Fibroblast of pulmonary artery (primary cell): ENCODE results near the gene STN1.
"Not testable (repeated sequence)": the region's sequence is repeated elsewhere in the genome, so short reads cannot be mapped to it uniquely, and the experiment has no call there.

Experiments
- DNase-seq: peaks from one replicate; pipeline ENCODE4 v3.0.0-alpha.2; 2010; ENCODE audit warnings: low read depth
- H3K4me3 ChIP-seq: replicated peaks from 2 replicates; pipeline ENCODE4 v1.5.1; 2011; ENCODE audit warnings: low read depth, mild to moderate bottlenecking, control low read depth, low read length, moderate library complexity
- CTCF ChIP-seq: IDR thresholded peaks from 2 replicates; pipeline ENCODE4 v1.5.1; 2011; ENCODE audit warnings: mild to moderate bottlenecking, control low read depth, low read length, inconsistent platforms; ENCODE audit errors: missing control alignments

Gene STN1

GRCh38 chr10:103847346-103847745 lies 70.6 kb downstream of the STN1 start:
- no peak for DNase-seq
- H3K4me3 ChIP-seq: no peak overlapping the region
- TF ChIP-seq CTCF: no peak

GRCh38 chr10:103845972-103846371 lies 72.0 kb downstream of the STN1 start:
- no peak for TF ChIP-seq CTCF
- no peak overlapping the region for H3K4me3 ChIP-seq
- no peak for DNase-seq

- not testable (repeated sequence) for DNase-seq, H3K4me3 ChIP-seq
These were observed 72.6 kb downstream of the STN1 start for GRCh38 chr10:103845346-103845745.

GRCh38 chr10:103843854-103844570 lies 74.0 kb downstream of the STN1 start:
- H3K4me3 ChIP-seq: no peak overlapping the region
- TF ChIP-seq CTCF: no peak
- no peak for DNase-seq

GRCh38 chr10:103843045-103843444 lies 74.9 kb downstream of the STN1 start:
- no peak for TF ChIP-seq CTCF
- no peak for DNase-seq
- H3K4me3 ChIP-seq: no peak overlapping the region

GRCh38 chr10:103842605-103843004 lies 75.4 kb downstream of the STN1 start:
- H3K4me3 ChIP-seq: no peak overlapping the region
- TF ChIP-seq CTCF: no peak
- DNase-seq: no peak

GRCh38 chr10:103841519-103841918 lies 76.5 kb downstream of the STN1 start:
- no peak for TF ChIP-seq CTCF
- DNase-seq: no peak
- no peak overlapping the region for H3K4me3 ChIP-seq

GRCh38 chr10:103840740-103841070 lies 77.3 kb downstream of the STN1 start:
- no peak for DNase-seq
- H3K4me3 ChIP-seq: no peak overlapping the region
- no peak for TF ChIP-seq CTCF
